Fibroblast of the aortic adventitia (primary cell): ENCODE measurements around the gene MBD3. TPM values are rescaled to one million over a fixed set of nuclear protein-coding genes. Genes with fewer than 3 reads are reported as not detected.

ENCODE experiments used
- DNase-seq: peaks from one replicate; pipeline ENCODE4 v3.0.0-alpha.2; 2010; ENCODE audit warnings: low read depth
- H3K4me3 ChIP-seq: 2 replicates; pipeline ENCODE4 v1.5.1; 2011; ENCODE audit warnings: low read depth, mild to moderate bottlenecking, control low read depth, low read length, moderate library complexity
- total RNA-seq: library from RNA; depleted of rRNA; stranded (reverse); fragments of >200 nt; gene quantifications from 2 replicates; pipeline ENCODE4 v1.2.3, GENCODE V29; 2012; ENCODE audit warnings: low replicate concordance
- TF ChIP-seq, protein P1 (sequence below): IDR thresholded peaks from 2 replicates; pipeline ENCODE4 v1.5.1; 2011; ENCODE audit warnings: mild to moderate bottlenecking, low read length, control low read depth, inconsistent platforms; ENCODE audit not compliant: insufficient read depth

The MBD3 gene
- total RNA-seq, 1 donor, result 66.3 TPM

DNA sequence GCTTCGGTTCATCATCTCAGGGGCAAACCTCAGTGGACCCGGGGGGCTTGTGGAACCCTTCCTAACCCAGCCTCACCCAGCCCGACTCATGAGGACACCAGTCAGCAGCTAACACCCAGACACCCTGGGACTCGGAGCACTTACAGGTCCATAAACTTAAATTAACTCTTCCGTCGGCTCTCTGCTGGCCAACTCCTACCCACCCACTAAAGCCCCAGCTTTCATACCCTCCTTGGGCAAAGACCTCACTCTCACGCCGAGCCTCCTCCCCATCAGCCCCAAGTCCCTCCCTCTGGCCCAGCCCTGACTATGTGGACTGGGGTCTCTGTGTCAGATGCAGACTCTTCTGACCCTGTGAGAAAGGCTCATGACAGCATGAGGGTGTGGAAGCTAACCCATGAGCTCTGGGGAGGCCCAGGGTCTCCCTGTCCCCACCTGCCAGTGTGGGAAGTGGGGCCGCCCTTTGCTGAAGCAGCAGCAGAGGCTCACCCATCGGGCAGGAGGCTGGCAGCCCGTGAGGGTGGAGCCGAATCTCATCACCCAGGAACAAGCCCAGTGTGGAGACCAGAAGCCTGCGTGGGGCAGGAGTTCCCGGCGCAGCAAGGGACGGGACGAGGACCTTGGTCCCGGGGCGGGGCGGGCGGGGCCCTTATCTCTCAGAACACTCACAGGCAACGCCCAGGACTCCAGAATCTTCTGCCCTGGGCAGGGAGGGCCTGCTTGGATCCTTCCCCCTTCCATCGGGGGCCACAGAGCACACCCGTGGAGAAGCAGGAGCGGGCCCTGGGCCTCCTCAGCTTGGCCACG, 40.0 kb upstream of the MBD3 start:
- DNase-seq, result no peak
- TF ChIP-seq, protein P1, sequence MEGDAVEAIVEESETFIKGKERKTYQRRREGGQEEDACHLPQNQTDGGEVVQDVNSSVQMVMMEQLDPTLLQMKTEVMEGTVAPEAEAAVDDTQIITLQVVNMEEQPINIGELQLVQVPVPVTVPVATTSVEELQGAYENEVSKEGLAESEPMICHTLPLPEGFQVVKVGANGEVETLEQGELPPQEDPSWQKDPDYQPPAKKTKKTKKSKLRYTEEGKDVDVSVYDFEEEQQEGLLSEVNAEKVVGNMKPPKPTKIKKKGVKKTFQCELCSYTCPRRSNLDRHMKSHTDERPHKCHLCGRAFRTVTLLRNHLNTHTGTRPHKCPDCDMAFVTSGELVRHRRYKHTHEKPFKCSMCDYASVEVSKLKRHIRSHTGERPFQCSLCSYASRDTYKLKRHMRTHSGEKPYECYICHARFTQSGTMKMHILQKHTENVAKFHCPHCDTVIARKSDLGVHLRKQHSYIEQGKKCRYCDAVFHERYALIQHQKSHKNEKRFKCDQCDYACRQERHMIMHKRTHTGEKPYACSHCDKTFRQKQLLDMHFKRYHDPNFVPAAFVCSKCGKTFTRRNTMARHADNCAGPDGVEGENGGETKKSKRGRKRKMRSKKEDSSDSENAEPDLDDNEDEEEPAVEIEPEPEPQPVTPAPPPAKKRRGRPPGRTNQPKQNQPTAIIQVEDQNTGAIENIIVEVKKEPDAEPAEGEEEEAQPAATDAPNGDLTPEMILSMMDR, result no peak
- no peak overlapping the region for H3K4me3 ChIP-seq

DNA sequence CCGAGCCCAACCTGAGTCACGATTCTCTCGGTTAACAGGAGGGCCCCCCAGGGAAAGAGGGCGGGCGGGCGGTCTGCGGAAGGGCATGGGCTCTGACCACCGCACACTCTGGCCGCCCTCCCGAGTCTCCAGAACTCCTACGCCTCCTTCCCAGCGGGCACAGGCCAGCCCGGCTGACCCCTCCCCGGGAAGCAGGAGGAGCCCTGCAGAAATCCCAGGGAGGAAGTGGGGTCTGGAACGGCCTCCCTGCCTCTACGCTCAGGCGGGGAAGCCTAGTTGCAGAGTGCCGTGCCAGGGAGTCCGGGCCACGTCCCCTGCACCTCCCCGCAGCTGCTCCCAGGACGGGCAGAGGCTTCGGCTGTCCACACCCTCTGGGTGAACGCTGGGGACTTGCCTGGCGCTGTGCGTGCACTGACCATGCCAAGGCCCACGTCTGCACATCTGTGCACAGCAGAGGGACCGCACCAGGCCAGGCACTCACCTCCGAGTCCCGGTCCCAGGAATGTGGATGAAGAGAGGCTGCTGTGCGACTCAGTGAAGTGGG, 39.0 kb upstream of the MBD3 start:
- no peak overlapping the region for H3K4me3 ChIP-seq
- TF ChIP-seq, protein P1, result no peak

DNA sequence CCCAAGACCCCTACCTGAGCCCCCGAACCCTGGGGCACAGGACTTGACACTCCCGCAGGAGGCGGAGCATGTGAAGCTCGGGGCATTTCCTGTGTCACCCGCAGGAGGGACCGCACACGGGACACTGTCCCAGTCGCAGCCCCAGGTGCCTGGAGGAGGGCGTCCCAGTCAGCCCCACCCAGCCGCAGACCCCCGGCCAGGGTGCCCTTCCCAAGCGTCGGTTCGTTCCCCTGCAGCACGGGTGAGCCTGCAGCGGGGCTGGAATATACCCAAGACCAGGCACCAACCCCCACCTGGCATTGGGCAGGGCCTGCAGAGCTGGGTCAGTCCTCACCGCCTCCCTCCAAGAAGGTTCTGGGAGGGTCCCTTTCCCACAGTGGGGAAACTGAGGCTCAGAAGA, 38.1 kb upstream of the MBD3 start:
- no peak for DNase-seq
- TF ChIP-seq, protein P1, result no peak
- H3K4me3 ChIP-seq, result no peak overlapping the region

More for the DNA sequence above, 39.0 kb upstream of the MBD3 start:
- DNase-seq, result no peak

DNA sequence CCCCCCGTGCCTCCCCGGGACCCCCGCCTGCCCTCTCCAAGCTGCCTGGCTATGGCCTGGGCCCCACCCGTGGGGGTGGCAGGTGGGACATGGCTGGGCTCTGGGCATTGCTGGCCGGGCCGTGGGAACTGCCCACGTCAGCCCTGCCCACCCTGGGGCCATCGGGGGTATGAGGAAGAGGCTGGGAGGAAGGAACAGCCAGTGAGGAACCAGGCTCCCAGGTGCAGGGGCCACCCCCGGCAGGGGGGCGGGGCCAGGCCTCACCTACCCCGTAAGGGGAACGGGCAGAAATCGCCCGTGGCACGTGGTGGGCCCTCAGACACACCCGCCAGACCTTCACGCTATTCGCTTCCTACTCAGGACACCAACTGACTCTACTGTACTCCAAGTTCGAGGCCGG, 37.3 kb upstream of the MBD3 start:
- DNase-seq, result no peak
- TF ChIP-seq, protein P1, result no peak
- H3K4me3 ChIP-seq, result no peak overlapping the region

DNA sequence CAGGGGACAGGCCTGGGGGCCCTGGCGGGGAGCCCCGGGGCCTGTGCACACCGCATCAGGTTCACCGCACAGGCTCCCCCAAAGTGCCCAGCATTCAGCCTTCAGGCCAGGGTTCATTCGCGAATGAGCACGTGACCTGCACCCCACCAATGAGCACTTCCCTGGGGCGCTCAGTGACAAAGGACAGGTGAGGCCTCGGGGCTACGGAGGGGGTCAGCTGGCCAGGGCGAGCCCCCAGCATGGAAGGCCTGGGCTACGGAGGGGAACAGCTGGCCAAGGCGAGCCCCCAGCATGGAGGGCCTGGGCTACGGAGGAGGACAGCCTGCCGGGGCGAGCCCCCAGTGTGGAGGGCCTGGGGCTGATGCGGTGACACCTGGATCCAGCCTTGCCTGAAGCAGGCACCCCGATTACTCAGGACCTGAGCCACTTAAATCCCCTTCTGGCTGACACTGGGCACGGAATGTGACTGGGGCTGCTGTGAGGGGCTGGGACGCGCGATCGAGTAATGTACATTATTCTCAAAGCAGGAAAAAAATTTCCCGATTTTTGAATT, 36.7 kb upstream of the MBD3 start:
- TF ChIP-seq, protein P1, result no peak
- DNase-seq, result no peak
- H3K4me3 ChIP-seq, result no peak overlapping the region

DNA sequence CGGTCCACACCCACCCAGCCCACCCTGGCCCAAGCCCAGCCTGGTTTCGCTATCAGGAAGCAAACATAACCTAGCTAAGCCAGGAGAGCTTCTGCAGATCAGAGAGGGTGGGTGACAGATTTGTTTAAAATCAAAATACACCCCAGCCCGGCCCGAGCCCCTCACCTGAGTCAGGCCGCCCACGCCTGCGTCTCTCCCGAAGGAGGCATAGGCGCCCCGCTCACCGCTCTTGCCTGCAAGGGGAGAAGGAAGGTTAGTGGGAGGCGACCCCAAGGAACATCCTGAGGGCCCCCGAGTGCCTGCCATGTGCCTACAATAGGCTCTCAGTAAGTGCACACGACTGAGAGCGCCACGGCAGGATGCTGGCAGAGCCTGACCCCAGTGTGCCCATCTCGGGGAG, 34.5 kb upstream of the MBD3 start:
- TF ChIP-seq, protein P1, result no peak
- H3K4me3 ChIP-seq, result no peak overlapping the region
- no peak for DNase-seq
